ENCODE data around the gene WWTR1. TPM values are rescaled to one million over a fixed set of nuclear protein-coding genes. Genes with fewer than 3 reads are reported as not detected.

WWTR1 gene
- total RNA-seq, 1 experiment from 2014 or later, result 24.4 TPM

DNA sequence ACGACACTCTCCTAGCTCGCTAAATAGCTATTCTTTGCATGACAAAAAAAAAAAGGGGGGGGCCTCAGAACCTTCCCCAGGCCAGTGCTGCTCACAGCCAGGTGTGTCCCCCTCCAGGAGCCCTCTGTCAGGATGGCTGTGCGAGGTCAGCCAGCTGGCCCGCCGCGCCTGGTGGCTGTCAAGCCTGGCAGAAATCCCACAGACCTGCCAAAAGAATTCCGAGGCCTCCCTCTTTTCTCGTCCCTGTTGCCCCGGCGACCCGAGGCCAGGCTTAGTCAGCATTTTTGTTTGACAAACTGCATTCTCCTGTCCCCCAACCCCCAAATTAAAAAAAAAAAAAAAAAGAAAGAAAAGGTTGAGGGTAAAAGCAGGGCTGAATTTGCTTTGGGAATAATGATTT lies 121.4 kb downstream of the WWTR1 start:
- Histone ChIP-seq H3K79me1 (ENCODE audit: insufficient read depth, low read depth, low read length, poor library complexity, severe bottlenecking) (no peaks in the 10 kb centered on the region), H3K18ac (ENCODE audit: insufficient read length, low read depth, low read length) (no peak overlapping the region), H3K4me2 (ENCODE audit: insufficient read depth, insufficient read length, low read length) (no peak overlapping the region), H3K27ac (ENCODE audit: insufficient read length, low read depth, low read length) (no peak overlapping the region), H3K23me2 (ENCODE audit: insufficient read length, low read depth, low read length, poor library complexity, severe bottlenecking) (no peaks in the 10 kb centered on the region), H3K23ac (ENCODE audit: insufficient read length, low read depth, low read length) (no peak overlapping the region), H3T11ph (ENCODE audit: low read length) (no peak overlapping the region), H3K27me3 (ENCODE audit: insufficient read depth, low read length) (no peaks in the 10 kb centered on the region), H3K14ac (ENCODE audit: insufficient read depth, low read length) (no peak overlapping the region), H2BK12ac (ENCODE audit: insufficient read length, low read depth, low read length) (no peak overlapping the region), H4K20me1 (ENCODE audit: control insufficient read depth, insufficient read depth, insufficient read length) (no peaks in the 10 kb centered on the region), H2BK15ac (ENCODE audit: low read depth, low read length) (no peak overlapping the region), H4K5ac (ENCODE audit: insufficient read length, low read depth, low read length) (no peak overlapping the region), H3K79me2 (ENCODE audit: insufficient read depth, low read length) (no peaks in the 10 kb centered on the region), H3K4me1 (ENCODE audit: insufficient read depth, low read length) (peaks cover 2% of the 10 kb centered on the region; the same call in 1 of the 2 replicates), H3K9me3 (ENCODE audit: control insufficient read depth, low read depth, low read length) (no peaks in the 10 kb centered on the region), H3K9ac (ENCODE audit: extremely low read depth, insufficient read length, low read length) (no peak overlapping the region), H3K4ac (ENCODE audit: low read depth, low read length) (no peak overlapping the region), H2AK5ac (ENCODE audit: insufficient read length, low read length) (no peak overlapping the region), H4K8ac (replicated peaks; ENCODE audit: insufficient read length, low read depth, low read length) (no peak overlapping the region), H2BK5ac (ENCODE audit: insufficient read length, low read length) (no peak overlapping the region), H2BK120ac (ENCODE audit: low read depth, low read length, poor library complexity, severe bottlenecking) (no peak overlapping the region), H4K91ac (ENCODE audit: insufficient read length, low read depth, low read length) (no peak overlapping the region), H2AFZ (ENCODE audit: low read length) (no peak overlapping the region), H2BK20ac (ENCODE audit: low read depth, low read length, poor library complexity, severe bottlenecking) (no peak overlapping the region), H3K56ac (ENCODE audit: insufficient read length, low read depth, low read length) (no peak overlapping the region)
- Mint-ChIP-seq H3K9me3 (no peaks in the 10 kb centered on the region), H3K4me1 (peaks cover 31 to 35% of the 10 kb centered on the region in 2 experiments), H3K27me3 (ENCODE audit: low read depth) (no peaks in the 10 kb centered on the region), H3K27ac (peak overlapping the region in 1 of 3 experiments; percentile 41; a peak in 2 of 7 replicates), H3K36me3 (ENCODE audit: insufficient read depth in 1 of 3, low read depth in 3 of 3) (peaks cover 0 to 6% (median 0%) of the 10 kb centered on the region in 3 experiments; a peak in 2 of 7 replicates), H3K4me3 (no peak overlapping the region)
- TF ChIP-seq, protein P1, sequence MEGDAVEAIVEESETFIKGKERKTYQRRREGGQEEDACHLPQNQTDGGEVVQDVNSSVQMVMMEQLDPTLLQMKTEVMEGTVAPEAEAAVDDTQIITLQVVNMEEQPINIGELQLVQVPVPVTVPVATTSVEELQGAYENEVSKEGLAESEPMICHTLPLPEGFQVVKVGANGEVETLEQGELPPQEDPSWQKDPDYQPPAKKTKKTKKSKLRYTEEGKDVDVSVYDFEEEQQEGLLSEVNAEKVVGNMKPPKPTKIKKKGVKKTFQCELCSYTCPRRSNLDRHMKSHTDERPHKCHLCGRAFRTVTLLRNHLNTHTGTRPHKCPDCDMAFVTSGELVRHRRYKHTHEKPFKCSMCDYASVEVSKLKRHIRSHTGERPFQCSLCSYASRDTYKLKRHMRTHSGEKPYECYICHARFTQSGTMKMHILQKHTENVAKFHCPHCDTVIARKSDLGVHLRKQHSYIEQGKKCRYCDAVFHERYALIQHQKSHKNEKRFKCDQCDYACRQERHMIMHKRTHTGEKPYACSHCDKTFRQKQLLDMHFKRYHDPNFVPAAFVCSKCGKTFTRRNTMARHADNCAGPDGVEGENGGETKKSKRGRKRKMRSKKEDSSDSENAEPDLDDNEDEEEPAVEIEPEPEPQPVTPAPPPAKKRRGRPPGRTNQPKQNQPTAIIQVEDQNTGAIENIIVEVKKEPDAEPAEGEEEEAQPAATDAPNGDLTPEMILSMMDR (conservative IDR thresholded peaks at IDR 0.05), result no peak
- DNase-seq, result peak; percentile 71
- WGBS (ENCODE audit: extremely low coverage, insufficient read length, low lambda C conversion rate), result no CpG with 5 or more reads among the region's 11 CpGs
